Peyer's patch (tissue), 4 donors: ENCODE results near the gene UBE2S. TPM values are rescaled to one million over a fixed set of nuclear protein-coding genes. Genes with fewer than 3 reads are reported as not detected.
A peak's percentile ranks its signal among the peaks of the same experiment; 100 is the strongest.
"Not testable (repeated sequence)": the region's sequence is repeated elsewhere in the genome, so short reads cannot be mapped to it uniquely, and the experiment has no call there.

ENCODE experiments used
- DNase-seq, 3 donors: peaks; one replicate each; pipeline ENCODE4 v3.0.0-alpha.2; 2017 to 2019
- H3K27ac ChIP-seq, 4 donors: fragments of 200-600 bp; sonication (generic); one replicate each; pipeline ENCODE4 v1.5.1; 2016 to 2019
- H3K27me3 ChIP-seq, 2 donors: fragments of 200-600 bp; sonication (generic); one replicate each; pipeline ENCODE4 v1.5.1; 2019
- H3K36me3 ChIP-seq, 3 donors: fragments of 200-600 bp; sonication (generic); one replicate each; pipeline ENCODE4 v1.5.1; 2016 to 2019
- H3K4me1 ChIP-seq, 4 donors: fragments of 200-600 bp; sonication (generic); one replicate each; pipeline ENCODE4 v1.5.1; 2016 to 2019
- H3K4me3 ChIP-seq, 4 donors: fragments of 200-600 bp; sonication (generic); 1 replicate in 3 of 4; 2 replicates in 1 of 4; pipeline ENCODE4 v1.5.1; 2016 to 2019; ENCODE audit warnings: mild to moderate bottlenecking in 1 of 4
- H3K9me3 ChIP-seq, 4 donors: fragments of 200-600 bp; sonication (generic); one replicate each; pipeline ENCODE4 v1.5.1; 2016 to 2019; ENCODE audit warnings: mild to moderate bottlenecking in 1 of 4
- CTCF ChIP-seq, 6 experiments: fragments of 450-650 bp in 4 of 6; fragments of 200-600 bp in 2 of 6; sonication (generic) in 1 of 6; IDR thresholded peaks; one replicate each; pipeline ENCODE4 v1.5.1; 2017 to 2019; ENCODE audit warnings: antibody characterized with exemption in 6 of 6, mild to moderate bottlenecking in 3 of 6, moderate library complexity in 1 of 6
- POLR2A ChIP-seq, 2 donors: fragments of 450-650 bp; IDR thresholded peaks; one replicate each; pipeline ENCODE4 v1.5.1; 2017; ENCODE audit warnings: antibody characterized with exemption in 2 of 2, mild to moderate bottlenecking in 2 of 2, moderate library complexity in 2 of 2
- total RNA-seq, 4 donors: library from RNA; depleted of rRNA; stranded (reverse); fragments of >200 nt; gene quantifications; one replicate each; pipeline ENCODE4 v1.1.0, GENCODE V29; 2016

UBE2S gene
- total RNA-seq, 4 donors from 2014 or later, result 5.2 to 9.1 (median 7.6) TPM

- peak in 1 of 2 donors; percentile 93 for TF ChIP-seq POLR2A (IDR thresholded peaks at IDR 0.05)
- peak in 1 of 6 experiments; percentile 0 for TF ChIP-seq CTCF (IDR thresholded peaks at IDR 0.05)
- H3K9me3 ChIP-seq, result no peaks in the 10 kb centered on the region
- peak; percentile 97 to 99 (median 98) for DNase-seq
- H3K4me3 ChIP-seq, result peak overlapping the region; percentile 81 to 93 (median 90)
- H3K36me3 ChIP-seq, result peaks cover 0 to 27% (median 0%) of the 10 kb centered on the region in 3 donors
- no peaks in the 10 kb centered on the region for H3K27me3 ChIP-seq
- H3K27ac ChIP-seq, result peak overlapping the region; percentile 90 to 96 (median 95)
- peaks cover 6 to 18% (median 9%) of the 10 kb centered on the region in 4 donors for H3K4me1 ChIP-seq
Measured at GRCh38 chr19:55407800-55408532, 378 bp upstream of the UBE2S start.

GRCh38 chr19:55406826-55407549, 600 bp downstream of the UBE2S start:
- peak overlapping the region; percentile 90 to 96 (median 95) for H3K27ac ChIP-seq
- H3K36me3 ChIP-seq, result peaks cover 0 to 36% (median 0%) of the 10 kb centered on the region in 3 donors
- H3K4me3 ChIP-seq, result peak overlapping the region; percentile 81 to 93 (median 90)
- TF ChIP-seq POLR2A (IDR thresholded peaks at IDR 0.05) (no peak), CTCF (IDR thresholded peaks at IDR 0.05) (no peak)
- no peaks in the 10 kb centered on the region for H3K9me3 ChIP-seq
- peaks cover 6 to 18% (median 9%) of the 10 kb centered on the region in 4 donors for H3K4me1 ChIP-seq
- H3K27me3 ChIP-seq, result no peaks in the 10 kb centered on the region
- peak in 2 of 3 donors; percentile 67 to 70 for DNase-seq

- H3K4me3 ChIP-seq, result peak overlapping the region in 2 of 4 donors; percentile 91 to 93
Measured at GRCh38 chr19:55406091-55406825, 1.3 kb downstream of the UBE2S start.

GRCh38 chr19:55405638-55406037, 1.9 kb downstream of the UBE2S start:
- H3K4me3 ChIP-seq, result no peak overlapping the region
- no peaks in the 10 kb centered on the region for H3K9me3 ChIP-seq
- peaks cover 0 to 50% (median 0%) of the 10 kb centered on the region in 3 donors for H3K36me3 ChIP-seq
- H3K4me1 ChIP-seq, result peaks cover 6 to 18% (median 9%) of the 10 kb centered on the region in 4 donors
- no peaks in the 10 kb centered on the region for H3K27me3 ChIP-seq
- no peak overlapping the region for H3K27ac ChIP-seq
- no peak for DNase-seq
- TF ChIP-seq POLR2A (IDR thresholded peaks at IDR 0.05) (no peak), CTCF (IDR thresholded peaks at IDR 0.05) (no peak)

More at GRCh38 chr19:55406091-55406825, 1.3 kb downstream of the UBE2S start:
- H3K36me3 ChIP-seq, result peaks cover 0 to 44% (median 0%) of the 10 kb centered on the region in 3 donors
- no peaks in the 10 kb centered on the region for H3K9me3 ChIP-seq
- H3K4me1 ChIP-seq, result peaks cover 6 to 18% (median 9%) of the 10 kb centered on the region in 4 donors
- no peak overlapping the region for H3K27ac ChIP-seq
- no peaks in the 10 kb centered on the region for H3K27me3 ChIP-seq
- TF ChIP-seq CTCF (IDR thresholded peaks at IDR 0.05) (no peak), POLR2A (IDR thresholded peaks at IDR 0.05) (no peak)
- DNase-seq, result no peak

- peaks cover 6 to 18% (median 9%) of the 10 kb centered on the region in 4 donors for H3K4me1 ChIP-seq
- H3K36me3 ChIP-seq, result peaks cover 0 to 54% (median 0%) of the 10 kb centered on the region in 3 donors
- DNase-seq, result no peak
- H3K4me3 ChIP-seq, result no peak overlapping the region
- no peaks in the 10 kb centered on the region for H3K27me3 ChIP-seq
- no peaks in the 10 kb centered on the region for H3K9me3 ChIP-seq
- TF ChIP-seq CTCF (IDR thresholded peaks at IDR 0.05) (no peak), POLR2A (IDR thresholded peaks at IDR 0.05) (no peak)
- no peak overlapping the region for H3K27ac ChIP-seq
Measured at GRCh38 chr19:55402509-55402908, 5.1 kb downstream of the UBE2S start.

- H3K27ac ChIP-seq, H3K9me3 ChIP-seq, H3K27me3 ChIP-seq, DNase-seq, H3K4me3 ChIP-seq: not testable (repeated sequence)
- H3K36me3 ChIP-seq, result peaks cover 0 to 54% (median 0%) of the 10 kb centered on the region in 3 donors
- H3K4me1 ChIP-seq, result peaks cover 2 to 11% (median 3%) of the 10 kb centered on the region in 4 donors
Measured at GRCh38 chr19:55401390-55401789, 6.2 kb downstream of the UBE2S start.
